DND-41 (cell line): ENCODE data around the gene API5.

ENCODE experiments used
- ATAC-seq: fragments of 200-7000 bp; cut with Tn5 transposase; 3 replicates; pipeline ENCODE4 v1.9.1; 2021; ENCODE audit warnings: low read depth; ENCODE audit not compliant: insufficient read depth
- DNase-seq: peaks from one replicate; pipeline ENCODE4 v3.0.0-alpha.2; 2020
- H2AFZ ChIP-seq: 2 replicates; pipeline ENCODE4 v1.6.0; 2012; ENCODE audit warnings: low read depth, low read length
- H3K27ac ChIP-seq: 2 replicates; pipeline ENCODE4 v1.5.1; 2012; ENCODE audit warnings: low read length, inconsistent platforms
- H3K27me3 ChIP-seq: fragments of 200-600 bp; sonication (generic); 2 replicates; pipeline ENCODE4 v1.6.0; 2012; ENCODE audit warnings: low read length, mild to moderate bottlenecking, inconsistent platforms; ENCODE audit not compliant: insufficient read depth, poor library complexity
- H3K36me3 ChIP-seq: 2 replicates; pipeline ENCODE4 v1.5.1; 2012; ENCODE audit warnings: low read length, inconsistent platforms; ENCODE audit not compliant: insufficient read depth
- H3K4me1 ChIP-seq: 2 replicates; pipeline ENCODE4 v1.5.1; 2012; ENCODE audit warnings: mild to moderate bottlenecking, low read length; ENCODE audit not compliant: insufficient read depth
- H3K4me2 ChIP-seq: 2 replicates; pipeline ENCODE4 v1.6.0; 2012; ENCODE audit warnings: mild to moderate bottlenecking, moderate library complexity, low read length, inconsistent platforms; ENCODE audit not compliant: insufficient read depth
- H3K4me3 ChIP-seq, 2 experiments: fragments of 200-600 bp in 1 of 2; shearing (Covaris generic) in 1 of 2; 2 replicates each; pipeline ENCODE4 v1.5.1; 2012 to 2016; ENCODE audit warnings: inconsistent platforms in 2 of 2, low read length in 2 of 2, mild to moderate bottlenecking in 2 of 2, low read depth in 1 of 2, moderate library complexity in 1 of 2
- H3K79me2 ChIP-seq: 2 replicates; pipeline ENCODE4 v1.6.0; 2012; ENCODE audit warnings: low read length, inconsistent platforms; ENCODE audit not compliant: insufficient read depth
- H3K9ac ChIP-seq: 2 replicates; pipeline ENCODE4 v1.6.0; 2012; ENCODE audit warnings: low read depth, mild to moderate bottlenecking, inconsistent platforms, low read length, moderate library complexity
- H3K9me3 ChIP-seq: 2 replicates; pipeline ENCODE4 v1.5.1; 2012; ENCODE audit warnings: low read length, moderate library complexity, mild to moderate bottlenecking, inconsistent platforms; ENCODE audit not compliant: insufficient read depth, severe bottlenecking
- H4K20me1 ChIP-seq: 2 replicates; pipeline ENCODE4 v1.6.0; 2012; ENCODE audit warnings: low read length; ENCODE audit not compliant: insufficient read depth
- EZH2 ChIP-seq: IDR thresholded peaks from 3 replicates; pipeline ENCODE4 v1.6.1; 2012; ENCODE audit warnings: borderline replicate concordance, low read depth, mild to moderate bottlenecking, moderate library complexity, low read length, inconsistent platforms; ENCODE audit not compliant: severe bottlenecking
- TF ChIP-seq, protein P1 (sequence below): IDR thresholded peaks from 2 replicates; pipeline ENCODE4 v1.5.1; 2012; ENCODE audit warnings: borderline replicate concordance, low read length, moderate library complexity, mild to moderate bottlenecking; ENCODE audit not compliant: poor library complexity, severe bottlenecking; ENCODE audit errors: extremely low read depth

API5 gene

DNA sequence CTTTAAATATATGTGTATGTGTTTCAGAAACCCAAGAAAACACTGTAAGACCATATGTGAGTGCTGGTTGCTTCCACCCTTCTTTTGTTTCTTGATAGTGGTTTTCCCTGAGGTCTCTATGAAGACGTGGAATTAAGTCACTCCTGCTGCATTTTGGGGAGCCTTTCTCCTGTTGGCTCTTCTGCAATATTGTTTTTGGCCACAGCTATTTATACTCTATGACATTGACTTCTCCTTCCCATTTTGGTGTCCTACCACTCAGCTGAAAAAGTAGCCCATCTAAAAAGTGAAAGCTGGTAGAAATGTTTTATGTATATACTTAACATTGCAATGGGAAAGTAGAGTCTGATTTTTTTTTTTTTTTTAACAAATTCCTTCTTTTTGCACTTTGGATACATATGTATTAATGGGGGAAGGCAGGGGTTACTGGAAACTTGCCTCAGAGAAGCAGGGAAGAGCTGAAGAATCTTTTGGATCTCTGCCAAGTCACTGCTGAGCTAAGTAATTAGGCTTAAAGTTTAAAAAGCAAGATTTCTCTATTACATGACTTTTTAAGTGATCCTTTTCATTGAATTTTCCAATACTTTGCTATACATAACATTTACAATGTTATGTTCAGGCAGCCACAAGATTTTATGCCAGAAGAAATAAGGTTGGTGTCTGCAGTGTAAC, 48.7 kb downstream of the API5 start:
- DNase-seq (no peak), ATAC-seq (no peak)
- H3K36me3 ChIP-seq: peaks cover 13% of the 10 kb centered on the region
- peak overlapping the region; percentile 89 for H3K4me2 ChIP-seq
- H3K79me2 ChIP-seq: peaks cover 70% of the 10 kb centered on the region
- no peaks in the 10 kb centered on the region for H3K9me3 ChIP-seq
- H3K9ac ChIP-seq: peak overlapping the region; percentile 77
- H3K27ac ChIP-seq: peak overlapping the region; percentile 79; the same call in 1 of the 2 replicates
- H3K4me1 ChIP-seq: peaks cover 38% of the 10 kb centered on the region
- H4K20me1 ChIP-seq: peaks cover 42% of the 10 kb centered on the region
- TF ChIP-seq, protein P1, sequence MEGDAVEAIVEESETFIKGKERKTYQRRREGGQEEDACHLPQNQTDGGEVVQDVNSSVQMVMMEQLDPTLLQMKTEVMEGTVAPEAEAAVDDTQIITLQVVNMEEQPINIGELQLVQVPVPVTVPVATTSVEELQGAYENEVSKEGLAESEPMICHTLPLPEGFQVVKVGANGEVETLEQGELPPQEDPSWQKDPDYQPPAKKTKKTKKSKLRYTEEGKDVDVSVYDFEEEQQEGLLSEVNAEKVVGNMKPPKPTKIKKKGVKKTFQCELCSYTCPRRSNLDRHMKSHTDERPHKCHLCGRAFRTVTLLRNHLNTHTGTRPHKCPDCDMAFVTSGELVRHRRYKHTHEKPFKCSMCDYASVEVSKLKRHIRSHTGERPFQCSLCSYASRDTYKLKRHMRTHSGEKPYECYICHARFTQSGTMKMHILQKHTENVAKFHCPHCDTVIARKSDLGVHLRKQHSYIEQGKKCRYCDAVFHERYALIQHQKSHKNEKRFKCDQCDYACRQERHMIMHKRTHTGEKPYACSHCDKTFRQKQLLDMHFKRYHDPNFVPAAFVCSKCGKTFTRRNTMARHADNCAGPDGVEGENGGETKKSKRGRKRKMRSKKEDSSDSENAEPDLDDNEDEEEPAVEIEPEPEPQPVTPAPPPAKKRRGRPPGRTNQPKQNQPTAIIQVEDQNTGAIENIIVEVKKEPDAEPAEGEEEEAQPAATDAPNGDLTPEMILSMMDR: no peak
- TF ChIP-seq EZH2: no peak
- H2AFZ ChIP-seq: no peak overlapping the region
- H3K27me3 ChIP-seq: no peaks in the 10 kb centered on the region
- H3K4me3 ChIP-seq: peak overlapping the region; percentile 65 to 77; a peak in 3 of 4 replicates

DNA sequence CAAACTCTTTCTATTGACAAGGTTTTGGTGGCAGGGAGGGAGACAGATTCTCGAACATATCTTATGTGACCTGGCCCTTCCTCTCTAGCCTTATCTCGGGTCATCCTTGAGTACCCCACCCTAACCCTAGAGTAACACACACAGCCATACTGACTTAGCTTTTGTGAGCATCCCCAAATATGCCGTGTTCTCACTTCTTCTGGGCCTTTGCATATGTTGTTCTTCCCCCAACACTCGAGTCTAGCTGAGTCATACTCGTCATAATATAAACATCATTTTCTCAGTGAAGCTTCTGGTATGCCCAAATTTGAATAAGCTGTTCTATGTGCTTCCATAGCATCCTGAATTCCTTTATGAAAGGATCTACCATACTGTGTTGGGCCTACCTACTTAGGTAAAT, 54.9 kb downstream of the API5 start:
- no peaks in the 10 kb centered on the region for H3K27me3 ChIP-seq
- H3K4me1 ChIP-seq: peaks cover 18% of the 10 kb centered on the region; the same call in 1 of the 2 replicates
- DNase-seq (no peak), ATAC-seq (no peak)
- no peak overlapping the region for H3K27ac ChIP-seq
- H3K9ac ChIP-seq: no peak overlapping the region
- H4K20me1 ChIP-seq: peaks cover 71% of the 10 kb centered on the region
- H3K9me3 ChIP-seq: no peaks in the 10 kb centered on the region
- peaks cover 98% of the 10 kb centered on the region for H3K79me2 ChIP-seq
- H3K36me3 ChIP-seq: peaks cover 30% of the 10 kb centered on the region
- H3K4me2 ChIP-seq: no peak overlapping the region
- TF ChIP-seq, protein P1: no peak
- no peak for TF ChIP-seq EZH2
- no peak overlapping the region for H3K4me3 ChIP-seq
- H2AFZ ChIP-seq: no peak overlapping the region

DNA sequence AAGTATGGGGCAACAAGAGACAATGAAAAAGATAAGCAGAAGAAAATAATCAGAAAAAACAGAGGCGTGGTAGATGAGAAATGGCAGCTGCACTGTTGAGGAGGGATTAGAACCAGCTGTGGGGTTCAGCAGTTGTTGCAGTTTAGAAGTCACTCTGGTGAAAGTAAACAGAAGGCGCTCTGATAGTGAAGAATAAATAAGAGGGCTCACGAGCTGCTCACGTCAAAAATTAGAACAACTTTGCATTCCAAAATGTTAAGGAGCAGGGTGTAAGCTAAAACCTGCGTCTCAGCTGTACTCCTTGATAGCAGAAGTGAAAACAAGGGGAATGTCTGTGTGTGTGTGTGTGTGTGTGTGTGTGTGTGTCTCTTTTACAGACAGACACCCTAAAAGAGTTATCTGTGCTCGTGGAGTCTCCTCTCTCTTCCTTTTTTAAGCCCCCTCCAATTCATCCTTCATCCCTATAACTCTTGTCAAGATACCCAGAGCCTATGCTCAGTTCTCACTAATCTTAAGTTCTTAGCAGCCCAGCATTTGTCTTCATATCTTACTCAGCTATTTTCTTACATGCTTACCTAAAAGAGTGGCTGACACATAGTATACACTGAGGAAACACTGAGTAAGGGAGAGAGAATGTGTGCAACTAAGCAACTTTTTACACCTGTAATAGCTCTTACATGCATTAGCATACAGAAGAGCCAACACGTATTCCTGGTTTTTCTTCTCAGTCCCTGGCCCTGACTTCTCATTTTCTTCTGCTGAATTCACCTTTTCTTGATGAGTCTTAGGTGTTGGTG, 55.8 kb downstream of the API5 start:
- H3K4me1 ChIP-seq: peaks cover 21% of the 10 kb centered on the region; the same call in 1 of the 2 replicates
- peaks cover 29% of the 10 kb centered on the region for H3K36me3 ChIP-seq
- no peak for DNase-seq
- H3K79me2 ChIP-seq: peaks cover 99% of the 10 kb centered on the region
- no peak overlapping the region for H3K27ac ChIP-seq
- H4K20me1 ChIP-seq: peaks cover 68% of the 10 kb centered on the region
- H3K4me3 ChIP-seq: no peak overlapping the region
- no peak overlapping the region for H2AFZ ChIP-seq
- no peak overlapping the region for H3K9ac ChIP-seq
- no peak overlapping the region for H3K4me2 ChIP-seq
- no peak for ATAC-seq
- no peaks in the 10 kb centered on the region for H3K9me3 ChIP-seq
- no peaks in the 10 kb centered on the region for H3K27me3 ChIP-seq
- no peak for TF ChIP-seq EZH2
- TF ChIP-seq, protein P1: no peak
